Activated T-cell treated with anti-CD3 and anti-CD28 coated beads for 1 hour (primary cell): Measurements from ENCODE around the gene DICER1.

Source experiments
- DNase-seq: peaks from one replicate; pipeline ENCODE4 v3.0.0-alpha.2; 2020; ENCODE audit warnings: low read depth

Gene DICER1

GRCh38 chr14:95037273-95037672 is 120.1 kb downstream of the DICER1 start:
- no peak for DNase-seq
